ES-I3 (cell line): Measurements from ENCODE around the gene SHISA9.
"Not testable (repeated sequence)": the region's sequence is repeated elsewhere in the genome, so short reads cannot be mapped to it uniquely, and the experiment has no call there.

Source experiments
- H3K36me3 ChIP-seq: 2 replicates; pipeline ENCODE4 v1.6.1; 2013; ENCODE audit warnings: mild to moderate bottlenecking, low read length, control low read depth, moderate library complexity; ENCODE audit not compliant: insufficient read depth
- H3K4me1 ChIP-seq: 2 replicates; pipeline ENCODE4 v1.6.1; 2013; ENCODE audit warnings: mild to moderate bottlenecking, control low read depth, low read length; ENCODE audit not compliant: insufficient read depth
- H3K9ac ChIP-seq: 2 replicates; pipeline ENCODE4 v1.6.1; 2013; ENCODE audit warnings: low read depth, mild to moderate bottlenecking, low read length, moderate library complexity
- H3K9me3 ChIP-seq: 2 replicates; pipeline ENCODE4 v1.6.1; 2013; ENCODE audit warnings: mild to moderate bottlenecking, low read length, moderate library complexity; ENCODE audit not compliant: control insufficient read depth, insufficient read depth

SHISA9 gene

GRCh38 chr16:12901597-12902461 is at the start of gene SHISA9:
SHISA9 (plus strand) TSS chr16:12901598.
- Histone ChIP-seq H3K4me1 (peaks cover 23% of the 10 kb centered on the region), H3K9ac (peak within 1 kb of the TSS; percentile 96), H3K9me3 (no peaks in the 10 kb centered on the region), H3K36me3 (no peaks in the 10 kb centered on the region)

GRCh38 chr16:12853972-12854371 is 47.4 kb upstream of the SHISA9 start:
- no peak overlapping the region for H3K9ac ChIP-seq
- no peaks in the 10 kb centered on the region for H3K4me1 ChIP-seq
- no peaks in the 10 kb centered on the region for H3K9me3 ChIP-seq
- H3K36me3 ChIP-seq, result no peaks in the 10 kb centered on the region

- not testable (repeated sequence) for H3K9me3 ChIP-seq, H3K36me3 ChIP-seq, H3K9ac ChIP-seq, H3K4me1 ChIP-seq
Observed at GRCh38 chr16:12857435-12857834, 44.0 kb upstream of the SHISA9 start.

- Histone ChIP-seq H3K9me3 (no peaks in the 10 kb centered on the region), H3K9ac (no peak overlapping the region), H3K4me1 (no peaks in the 10 kb centered on the region), H3K36me3 (no peaks in the 10 kb centered on the region)
Observed at GRCh38 chr16:12862327-12862726, 39.1 kb upstream of the SHISA9 start.

GRCh38 chr16:12862941-12863340 is 38.5 kb upstream of the SHISA9 start:
- no peaks in the 10 kb centered on the region for H3K9me3 ChIP-seq
- H3K36me3 ChIP-seq, result no peaks in the 10 kb centered on the region
- H3K4me1 ChIP-seq, result no peaks in the 10 kb centered on the region
- H3K9ac ChIP-seq, result no peak overlapping the region

- no peaks in the 10 kb centered on the region for H3K4me1 ChIP-seq
- H3K9me3 ChIP-seq, result no peaks in the 10 kb centered on the region
- H3K9ac ChIP-seq, result no peak overlapping the region
- no peaks in the 10 kb centered on the region for H3K36me3 ChIP-seq
Observed at GRCh38 chr16:12866981-12867551, 34.3 kb upstream of the SHISA9 start.

- no peaks in the 10 kb centered on the region for H3K9me3 ChIP-seq
- H3K4me1 ChIP-seq, result no peaks in the 10 kb centered on the region
- H3K9ac ChIP-seq, result no peak overlapping the region
- H3K36me3 ChIP-seq, result no peaks in the 10 kb centered on the region
Observed at GRCh38 chr16:12868169-12868568, 33.2 kb upstream of the SHISA9 start.

GRCh38 chr16:12868788-12869187 is 32.6 kb upstream of the SHISA9 start:
- Histone ChIP-seq H3K36me3 (no peaks in the 10 kb centered on the region), H3K9me3 (no peaks in the 10 kb centered on the region), H3K4me1 (no peaks in the 10 kb centered on the region), H3K9ac (no peak overlapping the region)

- Histone ChIP-seq H3K4me1 (peaks cover 7% of the 10 kb centered on the region; the same call in 1 of the 2 replicates), H3K9me3 (no peaks in the 10 kb centered on the region), H3K36me3 (no peaks in the 10 kb centered on the region), H3K9ac (no peak overlapping the region)
Observed at GRCh38 chr16:12869698-12870427, 31.5 kb upstream of the SHISA9 start.

GRCh38 chr16:12871784-12872183 is 29.6 kb upstream of the SHISA9 start:
- Histone ChIP-seq H3K9ac (no peak overlapping the region), H3K36me3 (no peaks in the 10 kb centered on the region), H3K4me1 (peaks cover 7% of the 10 kb centered on the region; the same call in 1 of the 2 replicates), H3K9me3 (no peaks in the 10 kb centered on the region)

GRCh38 chr16:12874186-12874585 is 27.2 kb upstream of the SHISA9 start:
- Histone ChIP-seq H3K9ac (no peak overlapping the region), H3K4me1 (peaks cover 7% of the 10 kb centered on the region; the same call in 1 of the 2 replicates), H3K9me3 (no peaks in the 10 kb centered on the region), H3K36me3 (no peaks in the 10 kb centered on the region)

GRCh38 chr16:12876778-12877177 is 24.6 kb upstream of the SHISA9 start:
- Histone ChIP-seq H3K36me3 (no peaks in the 10 kb centered on the region), H3K9ac (no peak overlapping the region), H3K9me3 (no peaks in the 10 kb centered on the region), H3K4me1 (peaks cover 7% of the 10 kb centered on the region; the same call in 1 of the 2 replicates)

- no peak overlapping the region for H3K9ac ChIP-seq
- no peaks in the 10 kb centered on the region for H3K36me3 ChIP-seq
- H3K9me3 ChIP-seq, result no peaks in the 10 kb centered on the region
- H3K4me1 ChIP-seq, result peaks cover 7% of the 10 kb centered on the region; the same call in 1 of the 2 replicates
Observed at GRCh38 chr16:12878973-12879372, 22.4 kb upstream of the SHISA9 start.

GRCh38 chr16:12879812-12880211 is 21.6 kb upstream of the SHISA9 start:
- Histone ChIP-seq H3K9me3 (no peaks in the 10 kb centered on the region), H3K9ac (no peak overlapping the region), H3K36me3 (no peaks in the 10 kb centered on the region), H3K4me1 (no peaks in the 10 kb centered on the region)
